ENCODE data around the gene TEKTIP1.

DNA sequence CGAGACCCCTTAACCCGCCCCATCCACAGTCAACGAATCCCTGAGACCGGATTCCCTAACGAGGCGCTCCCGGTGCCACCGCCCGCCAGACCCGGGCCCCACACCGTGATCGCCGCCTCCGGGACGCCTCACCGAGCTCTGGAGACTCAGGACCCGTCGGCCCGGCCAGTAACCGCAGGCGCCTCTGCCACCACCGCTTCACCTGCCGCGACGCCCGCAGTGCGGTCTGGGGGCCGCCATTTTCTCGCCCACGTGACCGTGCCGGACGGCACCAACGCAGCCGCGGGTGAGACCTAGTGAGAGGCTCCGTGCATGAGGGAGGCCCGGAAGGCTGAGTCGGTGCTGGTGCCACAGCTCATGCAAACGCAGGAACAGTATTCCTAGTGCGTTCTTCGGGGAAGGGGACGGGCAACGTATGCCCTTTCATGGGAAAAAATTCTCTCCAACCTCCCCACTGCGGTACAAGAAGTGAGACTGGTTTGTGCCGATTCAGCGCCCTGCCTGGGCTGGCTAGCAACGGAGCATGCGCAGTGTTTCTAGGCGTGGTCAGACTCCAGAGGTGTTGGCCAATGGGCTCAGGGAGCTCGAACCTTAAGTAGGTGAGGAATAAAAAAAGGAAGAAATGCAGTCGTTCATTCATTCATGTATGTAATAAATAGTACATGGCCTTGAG lies 38.4 kb upstream of the TEKTIP1 start, which contains the start of gene DOHH:
- TF ChIP-seq YY1 (IDR thresholded peaks at IDR 0.05; ENCODE audit: insufficient read depth, insufficient read length), result peak; percentile 93
- TF ChIP-seq SUZ12 (IDR thresholded peaks at IDR 0.05; ENCODE audit: extremely low read depth, insufficient read depth, insufficient read length), result no peak

Measured in NT2/D1 (cell line).